Progenitor cell of endocrine pancreas (in vitro differentiated cells): Measurements from ENCODE around the gene EEFSEC. TPM values are rescaled to one million over a fixed set of nuclear protein-coding genes. Genes with fewer than 3 reads are reported as not detected.

Source experiments
- DNase-seq: peaks from one replicate; pipeline ENCODE4 v3.0.0; 2021; ENCODE audit warnings: low spot score; ENCODE audit not compliant: unreplicated experiment
- H3K27ac Mint-ChIP-seq: 2 replicates; pipeline ENCODE4 v1.8.0; 2021; ENCODE audit warnings: mild to moderate bottlenecking, moderate library complexity, mixed read lengths
- H3K27me3 Mint-ChIP-seq: 2 replicates; pipeline ENCODE4 v1.8.0; 2021; ENCODE audit warnings: mixed read lengths
- H3K36me3 Mint-ChIP-seq: 2 replicates; pipeline ENCODE4 v1.8.0; 2022; ENCODE audit warnings: mixed read lengths; ENCODE audit not compliant: insufficient read depth
- H3K4me1 Mint-ChIP-seq: 2 replicates; pipeline ENCODE4 v1.8.0; 2021; ENCODE audit warnings: low read depth, mixed read lengths
- H3K4me3 Mint-ChIP-seq: 2 replicates; pipeline ENCODE4 v1.8.0; 2021; ENCODE audit warnings: low read depth, mild to moderate bottlenecking, moderate library complexity, mixed read lengths
- H3K9me3 Mint-ChIP-seq: 2 replicates; pipeline ENCODE4 v1.8.0; 2021; ENCODE audit warnings: low read depth, mixed read lengths
- total RNA-seq: library from RNA; stranded (reverse); gene quantifications from 2 replicates; pipeline ENCODE4 v1.2.1, GENCODE V29; 2021
- TF ChIP-seq, protein P1 (sequence below): fragments of 200-600 bp; sonication (generic); IDR thresholded peaks from one replicate; pipeline ENCODE4 v1.5.0; 2021; ENCODE audit warnings: antibody characterized with exemption, mild to moderate bottlenecking; ENCODE audit not compliant: unreplicated experiment

Gene EEFSEC
- total RNA-seq, 1 donor from 2014 or later: 11.8 TPM

DNA sequence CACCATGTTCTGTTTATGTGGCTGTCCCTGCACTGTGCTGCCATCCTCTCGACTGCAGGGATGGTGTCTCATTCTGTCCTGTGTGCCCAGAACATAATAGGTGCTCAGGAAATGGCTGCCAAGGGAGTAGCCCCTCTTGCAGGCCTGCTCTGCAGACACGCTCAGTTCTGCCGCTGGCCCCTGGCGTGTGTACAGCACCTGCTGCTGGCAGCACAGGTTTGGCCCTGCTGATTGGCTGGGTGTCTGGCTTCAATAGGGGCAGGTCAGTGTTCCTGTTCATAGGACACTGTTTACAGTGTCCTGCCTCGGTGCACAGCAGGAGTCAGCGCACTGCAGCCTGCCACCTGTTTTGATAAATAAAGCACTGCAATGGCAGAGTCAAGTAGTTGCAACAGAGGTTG lies 166.5 kb downstream of the EEFSEC start:
- H3K4me1 Mint-ChIP-seq: peaks cover 14% of the 10 kb centered on the region
- H3K9me3 Mint-ChIP-seq: no peaks in the 10 kb centered on the region
- H3K36me3 Mint-ChIP-seq: no peaks in the 10 kb centered on the region
- no peak overlapping the region for H3K27ac Mint-ChIP-seq
- no peak overlapping the region for H3K4me3 Mint-ChIP-seq
- DNase-seq: no peak
- TF ChIP-seq, protein P1, sequence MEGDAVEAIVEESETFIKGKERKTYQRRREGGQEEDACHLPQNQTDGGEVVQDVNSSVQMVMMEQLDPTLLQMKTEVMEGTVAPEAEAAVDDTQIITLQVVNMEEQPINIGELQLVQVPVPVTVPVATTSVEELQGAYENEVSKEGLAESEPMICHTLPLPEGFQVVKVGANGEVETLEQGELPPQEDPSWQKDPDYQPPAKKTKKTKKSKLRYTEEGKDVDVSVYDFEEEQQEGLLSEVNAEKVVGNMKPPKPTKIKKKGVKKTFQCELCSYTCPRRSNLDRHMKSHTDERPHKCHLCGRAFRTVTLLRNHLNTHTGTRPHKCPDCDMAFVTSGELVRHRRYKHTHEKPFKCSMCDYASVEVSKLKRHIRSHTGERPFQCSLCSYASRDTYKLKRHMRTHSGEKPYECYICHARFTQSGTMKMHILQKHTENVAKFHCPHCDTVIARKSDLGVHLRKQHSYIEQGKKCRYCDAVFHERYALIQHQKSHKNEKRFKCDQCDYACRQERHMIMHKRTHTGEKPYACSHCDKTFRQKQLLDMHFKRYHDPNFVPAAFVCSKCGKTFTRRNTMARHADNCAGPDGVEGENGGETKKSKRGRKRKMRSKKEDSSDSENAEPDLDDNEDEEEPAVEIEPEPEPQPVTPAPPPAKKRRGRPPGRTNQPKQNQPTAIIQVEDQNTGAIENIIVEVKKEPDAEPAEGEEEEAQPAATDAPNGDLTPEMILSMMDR: no peak
- peaks cover 10% of the 10 kb centered on the region for H3K27me3 Mint-ChIP-seq

DNA sequence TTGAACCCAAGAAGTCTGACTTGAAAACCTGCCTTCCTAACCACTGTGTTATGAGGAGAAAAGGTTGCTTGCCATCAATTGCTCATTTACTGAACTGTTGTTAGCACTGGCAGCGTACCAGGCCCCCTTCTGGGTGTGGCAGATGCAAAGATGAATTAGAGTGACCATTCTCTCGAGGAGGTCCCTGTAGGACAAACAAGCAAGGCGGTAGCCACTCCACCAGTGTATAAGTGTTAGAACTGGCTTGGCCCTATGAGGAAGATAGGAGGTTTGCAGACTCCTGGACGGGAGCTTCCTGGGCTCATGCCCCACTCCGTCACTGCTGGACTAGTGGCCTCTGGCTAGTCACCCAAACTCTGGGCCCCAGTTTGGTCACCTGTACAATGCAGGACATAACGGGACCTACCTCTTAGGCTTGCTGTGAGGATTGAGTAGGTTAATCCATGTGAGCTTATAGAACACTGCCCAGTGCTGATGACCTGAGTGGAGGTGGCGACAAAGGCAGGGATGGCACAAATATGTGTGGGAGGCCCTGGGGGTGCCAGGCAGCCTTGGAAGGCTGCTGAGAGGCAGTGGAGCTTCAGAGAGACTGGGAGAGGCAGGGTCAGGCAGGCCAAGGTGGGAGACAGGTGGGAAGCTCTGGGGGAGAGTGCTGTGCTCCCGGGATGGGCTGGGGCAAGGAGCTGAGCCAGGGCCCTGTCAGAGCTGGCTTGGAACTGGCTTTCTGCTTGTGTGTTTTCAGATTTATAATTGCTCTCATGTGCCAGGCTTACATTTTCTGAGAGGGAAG lies 167.5 kb downstream of the EEFSEC start:
- Mint-ChIP-seq H3K27me3 (peaks cover 14% of the 10 kb centered on the region), H3K27ac (no peak overlapping the region), H3K9me3 (no peaks in the 10 kb centered on the region), H3K36me3 (no peaks in the 10 kb centered on the region), H3K4me1 (peaks cover 18% of the 10 kb centered on the region), H3K4me3 (no peak overlapping the region)
- TF ChIP-seq, protein P1: no peak
- peak; percentile 8 for DNase-seq

DNA sequence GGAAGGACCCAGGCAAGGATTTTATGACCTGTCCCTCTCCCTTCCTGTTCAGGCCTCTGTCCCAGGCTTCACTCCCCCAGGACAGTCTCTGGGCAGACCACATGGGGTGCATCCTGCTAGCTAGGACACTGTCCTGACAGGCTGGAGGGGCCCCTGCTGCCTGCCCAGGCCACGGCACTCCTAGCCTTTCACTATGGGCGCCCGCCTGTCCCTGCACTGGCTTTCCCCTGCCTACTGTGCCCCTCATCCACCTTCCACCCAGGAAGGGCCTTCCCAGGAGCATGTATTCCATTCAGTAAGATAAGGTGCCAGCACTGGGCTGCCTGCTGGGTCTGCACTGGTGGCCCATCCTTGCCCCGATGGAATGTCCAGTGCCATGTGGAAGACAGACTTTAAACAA lies 168.1 kb downstream of the EEFSEC start:
- no peak overlapping the region for H3K27ac Mint-ChIP-seq
- no peak overlapping the region for H3K4me3 Mint-ChIP-seq
- peaks cover 18% of the 10 kb centered on the region for H3K4me1 Mint-ChIP-seq
- TF ChIP-seq, protein P1: no peak
- no peak for DNase-seq
- peaks cover 14% of the 10 kb centered on the region for H3K27me3 Mint-ChIP-seq
- no peaks in the 10 kb centered on the region for H3K36me3 Mint-ChIP-seq
- no peaks in the 10 kb centered on the region for H3K9me3 Mint-ChIP-seq

DNA sequence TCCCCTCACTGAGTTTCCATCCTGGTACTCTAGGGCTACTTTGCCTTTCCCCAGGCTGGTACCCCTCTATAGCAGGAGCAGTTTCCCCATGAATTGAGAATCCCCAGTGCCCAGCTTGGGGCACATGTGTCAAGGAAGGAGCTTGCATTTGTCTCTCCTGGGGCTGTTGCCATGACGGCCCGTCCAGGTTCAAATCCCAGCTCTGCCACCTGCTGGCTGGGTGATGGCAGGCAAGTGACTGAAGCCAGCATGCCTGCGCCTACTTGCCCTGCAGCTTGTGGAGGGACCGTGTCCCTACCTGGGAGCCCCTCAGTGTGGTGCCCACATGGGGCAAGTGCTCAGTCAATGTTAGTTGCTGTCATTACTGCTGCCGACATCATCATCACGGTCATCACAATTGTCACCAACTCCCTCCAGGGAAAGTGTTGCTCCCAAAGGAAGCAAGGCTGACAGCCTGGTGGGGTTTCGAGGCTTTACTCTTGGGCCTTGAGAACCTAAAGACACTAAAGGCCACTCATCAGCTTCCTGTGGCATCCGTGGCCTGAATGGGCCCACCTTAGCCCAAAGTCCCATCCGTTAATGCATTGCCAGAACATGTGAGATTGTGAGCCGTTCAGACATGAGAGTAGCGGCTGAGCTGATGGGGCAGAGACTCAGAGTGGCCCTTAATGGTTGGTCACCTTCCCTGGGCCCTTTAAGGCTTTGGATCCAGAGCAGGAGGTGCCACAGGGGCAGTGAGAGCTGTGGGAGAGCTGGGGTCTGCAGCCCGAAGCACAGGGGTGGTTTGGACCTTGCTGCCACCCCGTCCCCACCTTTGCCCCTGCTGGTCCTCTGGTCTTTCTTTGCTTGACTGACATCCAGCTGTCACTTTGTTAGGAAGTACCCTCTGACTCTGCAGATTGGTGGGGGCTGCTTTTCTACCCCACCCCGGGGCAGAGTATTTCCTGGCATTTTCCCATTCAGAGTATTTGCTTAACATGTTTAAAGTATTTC lies 169.0 kb downstream of the EEFSEC start:
- TF ChIP-seq, protein P1: peak; percentile 43
- no peaks in the 10 kb centered on the region for H3K36me3 Mint-ChIP-seq
- H3K9me3 Mint-ChIP-seq: no peaks in the 10 kb centered on the region
- peaks cover 16% of the 10 kb centered on the region for H3K4me1 Mint-ChIP-seq
- H3K4me3 Mint-ChIP-seq: no peak overlapping the region
- H3K27ac Mint-ChIP-seq: no peak overlapping the region
- peak; percentile 10 for DNase-seq
- peaks cover 12% of the 10 kb centered on the region for H3K27me3 Mint-ChIP-seq
